ENCODE data around the gene IL11. TPM values are rescaled to one million over a fixed set of nuclear protein-coding genes. Genes with fewer than 3 reads are reported as not detected.

The IL11 gene
- total and polyA plus RNA-seq, 2 donors (not counting 3 experiments of a cell fraction or from before 2014, with no cell fraction given), result not detected

DNA sequence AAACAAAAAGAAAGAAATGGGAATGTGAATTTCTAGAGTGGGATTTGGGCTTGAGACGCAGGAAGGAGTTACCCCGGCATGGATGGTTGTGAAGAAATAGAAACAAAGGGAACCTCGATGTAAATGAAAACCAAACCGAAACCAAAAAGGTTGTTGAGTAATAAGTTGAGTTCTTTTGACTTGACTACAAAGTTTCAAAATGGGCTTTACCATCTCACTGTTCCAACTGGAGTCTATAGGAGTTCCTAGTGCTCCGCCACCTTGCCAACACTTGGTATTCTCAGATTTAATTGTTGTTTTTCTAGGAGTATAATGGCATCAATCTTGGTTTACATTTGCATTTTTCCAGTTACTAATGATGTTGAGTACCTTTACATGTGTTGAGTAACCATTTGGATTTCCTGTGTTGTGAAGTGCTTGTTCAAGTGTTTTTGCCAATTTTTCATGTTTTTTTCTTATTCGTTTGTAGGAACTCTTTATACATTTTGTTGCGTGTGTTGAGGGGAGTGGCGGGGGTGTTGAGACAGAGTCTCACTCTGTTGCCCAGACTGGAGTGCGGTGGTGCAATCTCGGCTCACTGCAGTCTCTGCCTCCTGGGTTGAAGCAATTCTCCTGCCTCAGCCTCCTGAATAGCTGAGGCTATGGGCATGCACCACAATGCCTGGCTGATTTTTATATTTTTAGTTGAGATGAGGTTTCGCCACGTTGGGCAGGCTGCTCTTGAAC is 28.1 kb upstream of the IL11 start:
- BruUV-seq (replicated peaks), result no TSS peak
- dilution Hi-C loops (cut with MboI; ENCODE audit: extremely low pct_ligation_motif_present, low sequenced_read_pairs), result no loop called here
- Histone ChIP-seq H3K27ac (ENCODE audit: insufficient read depth, low read depth, low read length) (no peak overlapping the region), H4K20me1 (replicated peaks; ENCODE audit: control insufficient read depth, extremely low read depth, insufficient read depth, low read length) (no peaks in the 10 kb centered on the region), H3K9me1 (replicated peaks; ENCODE audit: control insufficient read depth, extremely low read depth, insufficient read depth, low read length) (no peaks in the 10 kb centered on the region), H3K4me1 (ENCODE audit: control insufficient read depth, extremely low read depth, insufficient read depth, low read length) (no peaks in the 10 kb centered on the region), H3K4me3 (replicated peaks in 1 of 3; ENCODE audit: insufficient read depth in 1 of 3, low read depth in 1 of 3, low read length in 3 of 3) (no peak overlapping the region), H3K27me3 (ENCODE audit: control insufficient read depth in 2 of 2, insufficient read depth in 2 of 2, low read length in 2 of 2) (no peaks in the 10 kb centered on the region), H3K79me2 (ENCODE audit: control insufficient read depth, insufficient read depth, low read length) (peaks cover 18% of the 10 kb centered on the region), H3K9ac (replicated peaks; ENCODE audit: extremely low read depth, insufficient read depth, low read length) (no peak overlapping the region), H3K36me3 (ENCODE audit: control insufficient read depth in 2 of 2, extremely low read depth in 1 of 2, insufficient read depth in 2 of 2, low read length in 2 of 2) (peaks cover 17 to 18% of the 10 kb centered on the region in 2 experiments), H2AFZ (ENCODE audit: low read depth, low read length) (no peak overlapping the region), H3K4me2 (ENCODE audit: insufficient read depth, low read length) (no peak overlapping the region), H3K9me3 (replicated peaks; ENCODE audit: control insufficient read depth, insufficient read depth, low read length) (no peaks in the 10 kb centered on the region)
- CTCF ChIA-PET, result interaction anchor here (1.1 to 1.2 kb wide), 2 partner anchors 9 to 106 kb away, joined by 3 read pairs; partner anchors contain the start of gene UBE2S
- intact Hi-C loops (cut with micrococcal nuclease), result no loop called here
- TF ChIP-seq, protein P1, sequence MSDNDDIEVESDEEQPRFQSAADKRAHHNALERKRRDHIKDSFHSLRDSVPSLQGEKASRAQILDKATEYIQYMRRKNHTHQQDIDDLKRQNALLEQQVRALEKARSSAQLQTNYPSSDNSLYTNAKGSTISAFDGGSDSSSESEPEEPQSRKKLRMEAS (IDR thresholded peaks at IDR 0.05; ENCODE audit: insufficient read depth, insufficient read length), result no peak
- TF ChIP-seq FOS (IDR thresholded peaks at IDR 0.05; ENCODE audit: borderline replicate concordance, insufficient read depth, low read length), result no peak
- TF ChIP-seq, protein P2, sequence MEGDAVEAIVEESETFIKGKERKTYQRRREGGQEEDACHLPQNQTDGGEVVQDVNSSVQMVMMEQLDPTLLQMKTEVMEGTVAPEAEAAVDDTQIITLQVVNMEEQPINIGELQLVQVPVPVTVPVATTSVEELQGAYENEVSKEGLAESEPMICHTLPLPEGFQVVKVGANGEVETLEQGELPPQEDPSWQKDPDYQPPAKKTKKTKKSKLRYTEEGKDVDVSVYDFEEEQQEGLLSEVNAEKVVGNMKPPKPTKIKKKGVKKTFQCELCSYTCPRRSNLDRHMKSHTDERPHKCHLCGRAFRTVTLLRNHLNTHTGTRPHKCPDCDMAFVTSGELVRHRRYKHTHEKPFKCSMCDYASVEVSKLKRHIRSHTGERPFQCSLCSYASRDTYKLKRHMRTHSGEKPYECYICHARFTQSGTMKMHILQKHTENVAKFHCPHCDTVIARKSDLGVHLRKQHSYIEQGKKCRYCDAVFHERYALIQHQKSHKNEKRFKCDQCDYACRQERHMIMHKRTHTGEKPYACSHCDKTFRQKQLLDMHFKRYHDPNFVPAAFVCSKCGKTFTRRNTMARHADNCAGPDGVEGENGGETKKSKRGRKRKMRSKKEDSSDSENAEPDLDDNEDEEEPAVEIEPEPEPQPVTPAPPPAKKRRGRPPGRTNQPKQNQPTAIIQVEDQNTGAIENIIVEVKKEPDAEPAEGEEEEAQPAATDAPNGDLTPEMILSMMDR (IDR thresholded peaks at IDR 0.05; ENCODE audit: extremely low read depth in 1 of 2, insufficient read depth in 1 of 2, low read depth in 1 of 2, low read length in 2 of 2), result no peak
- TF ChIP-seq MYC (IDR thresholded peaks at IDR 0.05; ENCODE audit: low read depth, low read length), result no peak
- no peak for TF ChIP-seq JUN (IDR thresholded peaks at IDR 0.05; ENCODE audit: borderline replicate concordance, insufficient read depth, insufficient read length, low read depth)
- no peak for TF ChIP-seq POLR2A (IDR thresholded peaks at IDR 0.05; ENCODE audit: low read depth, low read length)
- DNase-seq (ENCODE audit: low read depth, low spot score) (no peak), FAIRE-seq (no peak)
- POLR2A ChIA-PET, result no interaction called here
